Stimulated activated CD8-positive, alpha-beta memory T cell treated with anti-CD3 and anti-CD28 coated beads, Interleukin-12 subunit alpha, Interleukin-12 subunit beta, amount 100 ng/mL, for 1 hour (primary cell): ENCODE results near the gene SEC63.

Source experiments
- DNase-seq: peaks from one replicate; pipeline ENCODE4 v3.0.0-alpha.2; 2020; ENCODE audit warnings: low read depth

SEC63 gene

DNA sequence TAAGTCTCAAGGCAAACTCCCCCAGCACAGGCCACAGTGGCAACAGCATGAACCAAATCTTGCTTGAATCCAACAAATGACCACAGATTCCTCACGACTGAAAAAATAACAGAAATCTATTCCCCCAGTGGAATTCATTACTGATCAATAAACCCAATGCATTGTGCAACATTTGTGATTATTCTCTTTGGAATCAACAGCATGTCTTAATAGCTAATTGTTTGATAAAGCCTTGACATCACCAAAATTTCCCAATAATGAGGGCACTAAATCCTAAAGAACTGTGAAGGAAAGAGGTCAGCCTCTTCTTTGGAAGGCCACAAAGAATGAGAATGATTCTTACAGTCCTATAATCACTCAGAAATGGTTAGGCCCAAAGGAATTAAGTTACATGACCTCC, 139.7 kb downstream of the SEC63 start:
- DNase-seq: no peak

DNA sequence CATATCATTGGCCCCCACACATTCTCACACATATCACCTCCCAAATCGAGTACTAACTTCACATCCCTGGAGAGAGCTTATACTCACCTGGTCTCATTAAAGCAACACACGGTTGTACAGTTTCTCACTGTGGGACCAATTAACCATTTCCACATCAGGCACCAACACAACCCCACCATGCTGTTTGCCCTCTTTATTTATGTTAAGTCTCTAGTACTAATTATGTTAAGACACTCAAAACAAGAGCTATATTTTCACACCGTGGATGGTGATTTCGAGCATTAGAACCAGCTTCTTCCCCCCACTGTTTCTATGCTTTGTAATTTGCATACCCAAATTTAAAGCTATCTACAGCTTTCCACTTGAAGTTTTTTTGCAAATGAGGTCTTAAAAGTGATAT, 140.2 kb downstream of the SEC63 start:
- no peak for DNase-seq
